ENCODE results near the gene IFT43.

The IFT43 gene

GRCh38 chr14:76015191-76015590, 29.6 kb downstream of the IFT43 start:
- no peak for TF ChIP-seq MAX (IDR thresholded peaks at IDR 0.05; ENCODE audit: low read depth, low read length)
- TF ChIP-seq POLR2A (IDR thresholded peaks at IDR 0.05; ENCODE audit: extremely low read depth, insufficient read length): no peak
- TF ChIP-seq MYC (IDR thresholded peaks at IDR 0.05; ENCODE audit: low read depth, low read length): no peak
- no peak for TF ChIP-seq CTCF (IDR thresholded peaks at IDR 0.05; ENCODE audit: low read depth, low read length)
- no peak for DNase-seq (ENCODE audit: low read depth)

GRCh38 chr14:76015668-76016067, 30.1 kb downstream of the IFT43 start:
- H3K4me3 ChIP-seq (ENCODE audit: low read depth, low read length): no peak overlapping the region
- no peak for TF ChIP-seq POLR2A (IDR thresholded peaks at IDR 0.05; ENCODE audit: extremely low read depth, insufficient read length)
- TF ChIP-seq MYC (IDR thresholded peaks at IDR 0.05; ENCODE audit: low read depth, low read length): no peak
- no peak for TF ChIP-seq MAX (IDR thresholded peaks at IDR 0.05; ENCODE audit: low read depth, low read length)
- no peak for TF ChIP-seq CTCF (IDR thresholded peaks at IDR 0.05; ENCODE audit: low read depth, low read length)
- no peak for DNase-seq (ENCODE audit: low read depth)

More at GRCh38 chr14:76015191-76015590, 29.6 kb downstream of the IFT43 start:
- H3K4me3 ChIP-seq (ENCODE audit: low read depth, low read length): no peak overlapping the region

- TF ChIP-seq MYC (IDR thresholded peaks at IDR 0.05; ENCODE audit: low read depth, low read length) (no peak), POLR2A (IDR thresholded peaks at IDR 0.05; ENCODE audit: extremely low read depth, insufficient read length) (no peak), CTCF (IDR thresholded peaks at IDR 0.05; ENCODE audit: low read depth, low read length) (no peak), MAX (IDR thresholded peaks at IDR 0.05; ENCODE audit: low read depth, low read length) (no peak)
- DNase-seq (ENCODE audit: low read depth): no peak
- no peak overlapping the region for H3K4me3 ChIP-seq (ENCODE audit: low read depth, low read length)
Measured at GRCh38 chr14:76019676-76020075, 34.1 kb downstream of the IFT43 start.

GRCh38 chr14:76022991-76023390, 37.4 kb downstream of the IFT43 start:
- no peak for DNase-seq (ENCODE audit: low read depth)
- no peak overlapping the region for H3K4me3 ChIP-seq (ENCODE audit: low read depth, low read length)
- no peak for TF ChIP-seq MAX (IDR thresholded peaks at IDR 0.05; ENCODE audit: low read depth, low read length)
- TF ChIP-seq CTCF (IDR thresholded peaks at IDR 0.05; ENCODE audit: low read depth, low read length): no peak
- TF ChIP-seq MYC (IDR thresholded peaks at IDR 0.05; ENCODE audit: low read depth, low read length): no peak
- no peak for TF ChIP-seq POLR2A (IDR thresholded peaks at IDR 0.05; ENCODE audit: extremely low read depth, insufficient read length)

GRCh38 chr14:76023757-76024156, 38.2 kb downstream of the IFT43 start:
- DNase-seq (ENCODE audit: low read depth): no peak
- H3K4me3 ChIP-seq (ENCODE audit: low read depth, low read length): no peak overlapping the region
- no peak for TF ChIP-seq CTCF (IDR thresholded peaks at IDR 0.05; ENCODE audit: low read depth, low read length)
- no peak for TF ChIP-seq POLR2A (IDR thresholded peaks at IDR 0.05; ENCODE audit: extremely low read depth, insufficient read length)
- no peak for TF ChIP-seq MYC (IDR thresholded peaks at IDR 0.05; ENCODE audit: low read depth, low read length)
- TF ChIP-seq MAX (IDR thresholded peaks at IDR 0.05; ENCODE audit: low read depth, low read length): no peak

All from NB4 (cell line).